Stimulated activated CD8-positive, alpha-beta memory T cell treated with anti-CD3 and anti-CD28 coated beads, Interleukin-2, amount 100 ng/mL, for 48 hours (primary cell): ENCODE results near the gene SIN3A.
"Not testable (repeated sequence)": the region's sequence is repeated elsewhere in the genome, so short reads cannot be mapped to it uniquely, and the experiment has no call there.

Source experiments
- DNase-seq, 2 donors: peaks; one replicate each; pipeline ENCODE4 v3.0.0-alpha.2; 2020; ENCODE audit warnings: low read depth in 2 of 2

The SIN3A gene

DNA sequence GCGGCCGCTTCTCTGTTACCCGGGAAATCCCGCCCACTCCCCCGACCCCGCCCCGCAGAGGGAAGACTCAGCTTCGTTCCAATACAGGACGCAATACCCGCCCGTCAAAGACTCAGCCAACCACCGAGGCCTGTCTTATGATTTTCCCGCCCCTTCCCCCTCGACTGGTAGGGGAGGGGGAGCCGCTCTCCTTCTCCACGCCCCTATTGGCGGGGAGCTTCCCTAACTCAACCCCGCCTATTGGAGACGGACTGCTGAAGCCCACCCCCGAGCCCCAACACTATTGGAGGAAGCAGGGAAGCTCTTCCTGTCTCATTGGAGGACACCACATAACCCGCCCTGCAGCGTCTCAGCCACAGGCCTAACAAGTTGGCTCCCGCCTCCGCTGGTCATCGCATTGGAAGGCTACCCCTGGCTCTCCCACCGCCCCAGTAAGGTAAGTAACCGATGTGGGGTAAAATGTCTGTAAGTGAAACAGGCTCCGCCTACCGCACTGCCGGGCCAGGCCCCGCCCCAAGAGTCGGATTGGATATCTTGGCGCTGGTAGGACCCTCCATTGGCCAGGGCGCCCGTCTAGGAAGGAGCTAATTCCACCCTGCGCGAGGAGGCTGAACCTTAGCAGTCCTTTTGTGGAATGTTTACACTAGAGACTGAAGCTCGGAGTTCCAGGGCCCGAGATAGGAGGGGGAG is at the start of gene SIN3A:
SIN3A (minus strand) TSS at position 17 of the 690 bp plus-strand sequence. CDS start 21,315 bp downstream, outside the sequence.
- DNase-seq: peak; percentile 98 to 99

DNA sequence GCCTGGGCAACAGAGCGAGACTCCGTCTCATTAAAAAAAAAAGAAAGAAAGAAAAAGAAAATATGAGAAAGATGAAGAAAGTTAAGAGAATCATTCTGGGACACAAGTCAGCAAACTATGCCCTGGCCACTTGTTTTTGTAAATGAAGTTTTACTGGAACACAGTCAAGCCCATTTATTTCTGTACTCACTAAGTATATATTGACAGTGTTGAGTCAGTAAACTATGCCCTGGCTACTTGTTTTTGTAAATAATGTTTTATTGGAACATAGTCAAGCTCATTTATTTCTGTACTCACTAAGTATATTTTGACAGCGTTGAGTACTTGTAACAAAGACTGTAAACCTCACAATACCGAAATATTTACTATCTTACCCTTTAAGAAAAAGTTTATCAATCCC is 42.2 kb upstream of the SIN3A start:
- DNase-seq: no peak

DNA sequence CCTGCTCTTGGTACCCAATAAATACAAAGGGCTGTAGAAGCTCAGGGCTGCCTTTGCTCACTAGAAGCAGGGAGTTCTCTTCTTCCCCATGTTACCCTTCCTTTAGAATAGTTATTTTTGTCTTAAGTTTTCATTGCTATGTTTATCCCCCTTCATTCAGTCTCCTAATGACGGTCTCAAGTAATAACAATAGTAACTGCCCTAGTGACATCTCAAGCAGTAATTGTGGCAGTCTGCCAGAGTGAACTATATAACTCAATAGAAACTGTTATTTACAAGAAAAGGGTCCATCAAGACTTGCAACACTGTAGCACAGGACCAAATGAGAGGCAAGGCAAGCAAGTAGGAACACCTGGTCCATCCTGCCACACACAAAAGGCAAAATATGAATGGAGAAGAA is 32.5 kb upstream of the SIN3A start:
- no peak for DNase-seq

DNA sequence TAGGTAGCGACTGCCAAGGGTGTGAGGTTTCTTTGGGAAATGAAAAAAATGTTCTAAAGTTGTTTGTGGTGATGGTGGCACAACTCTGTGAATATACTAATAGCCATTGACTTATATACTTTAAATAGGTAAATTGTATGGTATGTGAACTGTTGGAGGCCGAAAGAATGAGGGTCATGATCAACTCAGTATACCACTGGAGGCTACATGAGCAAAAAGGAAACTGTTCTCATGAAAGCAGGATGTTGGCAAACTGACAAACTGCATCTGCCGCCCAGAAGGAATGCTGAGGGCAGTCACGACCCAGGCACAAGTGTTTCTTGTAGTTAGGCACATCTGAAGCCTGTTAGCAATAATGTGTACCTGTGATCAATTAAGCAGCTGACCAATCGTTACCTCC is 32.1 kb upstream of the SIN3A start:
- not testable (repeated sequence) for DNase-seq

DNA sequence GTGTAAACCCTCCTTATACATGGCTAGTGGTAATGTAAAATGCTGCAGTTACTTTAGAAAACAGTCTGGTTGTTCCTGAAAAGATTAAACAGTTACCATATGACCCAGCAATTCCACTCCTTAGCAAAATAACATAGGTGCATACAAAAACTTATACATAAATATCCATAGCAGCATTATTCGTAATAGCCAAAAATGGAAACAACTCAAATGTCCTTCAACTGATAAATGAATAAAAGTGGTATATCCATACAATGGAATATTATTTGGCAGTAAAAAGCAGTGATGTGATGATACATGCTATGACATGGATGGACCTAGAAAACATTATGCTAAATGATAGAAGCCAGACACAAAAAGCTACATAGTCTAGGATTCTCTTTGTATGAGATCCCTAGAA is 31.6 kb upstream of the SIN3A start:
- DNase-seq: no peak

DNA sequence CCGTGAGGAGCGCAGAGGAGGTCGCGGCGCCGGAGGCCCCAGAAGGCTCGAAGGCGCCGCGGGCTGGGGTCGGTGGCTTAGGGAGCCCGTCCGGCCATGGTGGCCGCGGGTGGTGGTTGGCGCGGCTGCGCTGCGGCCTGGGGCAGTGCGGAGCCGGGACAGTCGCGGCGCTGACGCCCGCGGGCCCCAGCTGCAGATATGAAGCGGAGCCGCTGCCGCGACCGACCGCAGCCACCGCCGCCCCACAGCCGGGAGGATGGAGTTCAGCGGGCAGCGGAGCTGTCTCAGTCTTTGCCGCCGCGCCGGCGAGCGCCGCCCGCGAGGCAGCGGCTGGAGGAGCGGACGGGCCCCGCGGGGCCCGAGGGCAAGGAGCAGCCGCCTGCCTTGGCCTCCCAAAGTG is 29.0 kb upstream of the SIN3A start:
- not testable (repeated sequence) for DNase-seq

DNA sequence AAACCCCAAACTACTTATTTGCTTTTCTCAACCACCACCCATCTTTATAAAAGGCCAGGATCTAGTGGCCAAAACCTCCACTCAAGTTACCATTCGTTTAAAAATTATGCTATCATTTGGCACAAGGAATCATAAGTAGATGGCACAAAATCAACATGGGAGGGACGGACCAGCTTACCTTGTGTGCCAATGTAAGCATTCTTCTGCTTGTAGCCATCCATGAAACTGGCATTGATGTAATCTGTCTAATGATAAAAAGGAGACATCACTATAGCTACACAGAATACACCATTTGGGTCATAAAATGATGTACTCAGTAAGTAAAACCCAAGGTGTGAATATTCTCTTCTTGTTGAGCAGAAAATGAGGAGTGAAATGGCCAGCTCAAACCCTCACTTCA is 28.2 kb upstream of the SIN3A start:
- no peak for DNase-seq

DNA sequence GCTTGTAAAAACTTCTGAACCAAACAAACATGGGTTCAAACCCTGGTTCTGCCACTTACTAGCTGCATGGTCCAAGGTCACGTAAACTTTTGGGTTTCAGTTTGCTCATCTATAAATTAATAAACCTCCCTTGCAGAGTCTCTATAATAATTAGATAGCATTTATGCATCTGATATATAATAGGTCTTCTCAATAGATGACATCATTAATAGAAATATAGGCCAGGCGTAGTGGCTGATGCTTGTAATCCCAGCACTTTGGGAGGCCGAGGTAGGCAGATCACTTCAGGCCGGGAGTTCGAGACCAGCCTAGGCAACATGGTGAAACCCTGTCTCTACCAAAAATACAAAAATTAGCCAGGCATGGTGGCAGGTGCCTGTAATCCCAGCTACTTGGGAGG is 25.6 kb upstream of the SIN3A start:
- DNase-seq: not testable (repeated sequence)

DNA sequence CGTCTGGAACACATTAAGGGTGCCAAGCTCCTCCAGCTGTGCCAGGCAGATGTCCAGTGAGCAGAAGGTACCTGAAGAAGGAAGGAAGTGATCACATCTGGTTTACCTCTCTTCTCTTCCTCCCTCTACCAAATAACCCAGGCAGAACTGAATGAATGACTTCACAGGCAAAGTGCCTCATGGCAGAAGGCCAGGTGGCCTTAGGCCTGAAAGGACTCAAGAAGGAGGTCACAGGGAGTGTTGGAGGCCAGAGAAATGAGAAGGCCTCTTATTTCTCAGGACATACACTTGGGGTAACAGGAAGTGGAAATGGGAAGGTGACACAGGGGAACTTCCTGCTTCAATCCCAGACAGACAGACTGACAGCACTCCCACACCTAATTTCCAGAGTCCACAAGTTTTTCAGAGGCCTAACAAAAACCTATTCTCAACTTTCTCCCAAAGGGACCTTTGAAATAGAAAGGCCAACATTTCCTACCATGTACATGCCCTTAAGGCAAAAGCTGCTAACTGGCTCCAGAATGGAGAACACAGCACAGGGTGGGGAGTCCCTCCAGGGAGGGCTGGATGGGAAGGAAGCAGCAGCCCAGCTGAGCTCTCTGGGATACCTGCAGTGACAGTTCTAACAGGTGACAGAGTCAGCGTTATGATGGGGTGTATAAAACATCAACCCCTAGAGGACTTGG is 17.6 kb upstream of the SIN3A start:
- no peak for DNase-seq

DNA sequence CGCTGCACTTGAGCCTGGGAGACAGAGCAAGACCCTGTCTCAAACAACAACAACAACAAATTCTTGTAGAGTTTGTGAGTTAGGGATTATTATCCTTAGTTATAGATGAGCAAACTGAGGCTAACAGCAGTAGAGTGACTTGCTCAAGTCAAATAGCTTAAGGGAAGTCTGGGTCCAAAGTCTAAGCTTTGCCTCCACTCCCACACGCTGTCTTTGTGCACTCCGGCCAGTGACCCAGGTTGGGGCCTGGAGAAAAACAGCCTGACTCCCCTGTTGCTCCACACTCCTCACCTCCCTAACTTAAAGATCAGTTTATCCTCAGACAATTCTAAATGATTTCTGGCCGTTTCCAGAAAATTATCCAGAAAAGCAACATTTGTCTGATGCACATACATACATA is 9.2 kb upstream of the SIN3A start:
- DNase-seq: no peak

DNA sequence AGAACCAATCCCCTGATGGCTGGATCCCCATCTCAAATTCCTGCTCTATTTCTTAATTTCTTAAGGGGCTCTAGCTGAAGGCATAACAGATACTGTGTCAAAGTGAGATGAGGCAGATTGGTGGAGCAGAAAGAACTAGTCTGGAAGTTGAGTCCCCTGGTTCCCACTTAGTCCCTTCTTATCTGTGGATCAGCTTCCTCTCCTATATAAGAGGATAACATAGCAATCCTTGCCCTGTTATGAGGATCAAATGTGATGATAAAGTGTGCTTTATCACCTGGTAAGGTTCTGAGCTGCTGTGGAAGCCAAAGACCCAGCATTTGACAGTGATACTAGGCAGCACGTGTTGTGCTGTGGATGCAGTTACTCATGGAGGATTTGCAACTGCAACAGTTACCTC is 8.1 kb upstream of the SIN3A start:
- no peak for DNase-seq

DNA sequence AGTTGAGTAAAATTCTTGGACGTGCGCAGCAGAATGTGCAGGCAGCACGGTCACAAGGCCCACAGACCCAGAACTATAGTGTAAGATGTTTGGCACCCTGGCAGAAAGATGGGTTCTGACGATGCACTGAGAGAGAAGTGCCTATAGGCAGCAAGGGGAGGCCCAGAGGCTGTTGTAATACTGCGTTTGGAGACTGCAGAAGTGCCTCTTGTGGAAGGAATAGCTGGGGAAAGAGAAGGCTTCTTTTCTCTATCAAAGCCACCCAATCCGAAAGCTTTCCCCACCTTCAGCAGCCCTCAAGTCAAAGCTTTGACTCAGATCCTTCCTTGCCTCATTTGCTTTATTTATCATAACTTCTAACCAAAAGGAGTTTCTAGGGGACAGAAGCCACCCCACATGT is 5.2 kb upstream of the SIN3A start:
- no peak for DNase-seq

DNA sequence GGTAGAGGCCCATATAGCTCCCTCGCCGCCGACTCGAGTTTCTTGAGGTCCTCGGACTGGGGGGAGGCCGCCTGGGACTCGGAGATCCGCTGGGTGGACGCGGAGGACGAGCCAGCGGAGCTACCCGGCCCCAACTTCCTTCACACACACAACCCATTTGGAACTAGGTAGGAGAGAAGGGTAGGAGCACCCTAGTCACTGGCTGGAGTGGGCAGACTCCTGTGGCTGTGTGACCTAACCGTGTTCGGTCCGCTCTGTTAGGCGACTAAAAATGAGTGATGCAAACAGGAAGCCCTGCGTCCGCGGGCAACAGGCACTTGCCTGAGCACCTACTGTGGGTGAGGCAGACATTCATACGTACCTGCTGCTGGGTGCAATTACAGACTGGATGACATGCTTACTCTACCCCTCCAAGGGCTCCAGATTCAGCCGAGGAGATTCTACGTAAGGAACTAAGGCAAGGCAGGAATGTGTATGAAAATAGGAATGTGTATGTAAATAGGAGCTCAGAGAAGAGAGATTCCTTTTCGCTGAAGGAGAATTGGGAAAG is 4.6 kb upstream of the SIN3A start:
- DNase-seq: peak; percentile 24 to 41

DNA sequence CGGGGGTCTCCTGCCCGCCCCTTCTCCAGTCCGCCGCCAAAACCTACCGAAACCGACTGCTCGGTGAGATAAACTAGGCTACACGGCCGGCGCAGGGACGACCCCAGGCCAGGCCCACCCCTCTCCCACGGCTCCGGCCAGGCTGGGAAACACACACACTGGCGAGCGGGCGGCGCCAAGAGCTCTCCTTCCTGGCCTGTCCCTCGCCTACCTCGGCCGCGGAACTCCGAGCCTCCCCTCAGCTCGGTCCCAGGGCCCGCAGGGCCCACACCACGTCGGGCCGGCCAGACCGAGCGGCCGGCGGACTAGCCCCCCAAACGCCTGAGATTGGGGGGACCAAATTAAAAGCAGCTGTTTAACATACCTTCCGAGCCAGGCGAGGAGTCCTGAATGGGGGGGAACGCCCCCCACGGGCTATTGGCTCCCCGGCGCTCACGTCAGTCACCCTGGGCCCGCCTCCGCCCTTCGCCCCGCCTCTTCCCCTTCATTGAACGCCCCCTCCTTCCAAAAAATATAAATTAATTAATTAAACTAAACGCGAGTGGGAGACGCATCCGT is 4.0 kb upstream of the SIN3A start:
- peak; percentile 80 to 83 for DNase-seq

DNA sequence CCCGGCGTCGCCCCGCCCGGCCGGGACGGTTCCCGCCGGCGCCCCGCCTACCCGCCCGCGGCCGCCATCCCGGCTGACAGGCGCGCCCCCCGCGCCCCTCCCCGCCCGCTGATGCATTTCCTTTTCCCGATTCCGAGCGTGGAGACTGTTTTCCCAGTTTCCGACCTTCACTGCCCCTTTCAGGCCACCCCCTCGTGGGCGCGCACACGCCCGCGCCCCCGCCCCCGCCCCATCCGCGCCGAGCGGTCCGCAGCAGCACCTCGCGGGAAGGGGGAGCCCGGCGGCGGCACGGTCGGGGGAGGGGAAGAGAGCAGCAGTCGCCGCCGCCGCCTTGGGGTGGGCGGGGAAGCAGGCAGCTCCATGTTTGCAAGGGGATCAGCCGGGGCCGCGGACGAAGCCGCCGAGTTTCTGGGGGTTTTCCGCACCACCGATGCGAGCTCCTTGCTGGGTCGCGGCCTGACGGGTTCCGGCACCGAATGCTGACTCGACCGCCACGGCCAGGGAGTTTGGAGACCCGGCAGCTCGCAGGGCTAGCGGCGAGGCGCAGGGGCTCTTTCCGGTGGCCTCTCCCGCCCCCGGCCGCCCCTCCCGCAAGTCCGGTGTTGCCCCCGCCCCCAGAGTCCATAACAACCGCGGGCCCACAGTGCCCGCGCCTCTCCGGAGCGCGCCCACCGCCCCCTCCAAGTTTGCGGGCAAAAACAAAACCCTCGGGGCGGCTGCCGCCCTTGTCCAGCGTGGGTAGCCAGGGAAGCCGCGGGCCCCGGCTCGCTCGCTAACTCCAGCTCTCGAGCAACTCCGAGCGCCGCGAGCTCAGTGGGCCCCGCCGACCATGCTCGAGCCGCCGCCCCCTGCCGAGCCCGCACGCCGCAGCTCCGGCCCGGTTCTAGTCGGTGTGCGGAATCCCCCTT is 3.2 kb upstream of the SIN3A start:
- DNase-seq: peak; percentile 68 to 77

DNA sequence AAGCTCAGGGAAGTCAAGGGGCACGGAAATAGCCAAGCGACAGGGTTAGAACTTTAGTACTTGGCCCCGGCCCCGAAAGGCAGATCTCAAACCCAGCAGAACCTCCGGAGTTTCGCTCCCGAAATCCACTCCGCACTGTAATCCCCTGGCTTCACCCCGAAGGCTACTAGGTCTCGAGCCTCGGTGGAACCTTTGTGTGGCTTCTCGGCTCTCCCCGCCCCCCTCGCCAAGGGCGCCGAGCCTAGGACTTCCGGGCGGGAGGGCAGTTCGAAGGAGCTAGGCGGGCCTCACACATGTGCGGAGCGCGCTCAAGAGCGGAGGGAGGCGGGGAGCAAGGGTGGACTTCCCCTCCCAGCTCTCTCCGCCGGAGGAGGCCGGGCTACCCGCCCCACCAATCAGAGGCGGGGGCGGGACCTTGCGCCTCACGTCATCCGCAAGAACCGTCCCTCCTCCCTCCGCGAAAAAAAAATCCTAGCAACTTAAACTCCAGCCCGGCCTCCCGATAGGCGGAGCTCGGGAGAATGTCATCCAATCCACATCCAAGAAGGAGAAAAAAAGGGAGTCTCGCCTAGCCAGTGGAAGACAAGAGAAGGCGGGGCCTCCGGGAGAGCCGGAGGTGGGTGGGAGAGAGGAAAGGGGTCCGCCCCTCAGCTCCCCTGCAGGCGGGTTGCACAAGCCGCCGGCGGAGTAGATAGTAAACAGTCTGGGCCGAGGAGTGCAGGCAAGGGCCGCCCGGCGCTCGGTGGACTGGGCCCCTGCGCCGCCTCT is 2.4 kb upstream of the SIN3A start:
- DNase-seq: peak; percentile 91 to 94

DNA sequence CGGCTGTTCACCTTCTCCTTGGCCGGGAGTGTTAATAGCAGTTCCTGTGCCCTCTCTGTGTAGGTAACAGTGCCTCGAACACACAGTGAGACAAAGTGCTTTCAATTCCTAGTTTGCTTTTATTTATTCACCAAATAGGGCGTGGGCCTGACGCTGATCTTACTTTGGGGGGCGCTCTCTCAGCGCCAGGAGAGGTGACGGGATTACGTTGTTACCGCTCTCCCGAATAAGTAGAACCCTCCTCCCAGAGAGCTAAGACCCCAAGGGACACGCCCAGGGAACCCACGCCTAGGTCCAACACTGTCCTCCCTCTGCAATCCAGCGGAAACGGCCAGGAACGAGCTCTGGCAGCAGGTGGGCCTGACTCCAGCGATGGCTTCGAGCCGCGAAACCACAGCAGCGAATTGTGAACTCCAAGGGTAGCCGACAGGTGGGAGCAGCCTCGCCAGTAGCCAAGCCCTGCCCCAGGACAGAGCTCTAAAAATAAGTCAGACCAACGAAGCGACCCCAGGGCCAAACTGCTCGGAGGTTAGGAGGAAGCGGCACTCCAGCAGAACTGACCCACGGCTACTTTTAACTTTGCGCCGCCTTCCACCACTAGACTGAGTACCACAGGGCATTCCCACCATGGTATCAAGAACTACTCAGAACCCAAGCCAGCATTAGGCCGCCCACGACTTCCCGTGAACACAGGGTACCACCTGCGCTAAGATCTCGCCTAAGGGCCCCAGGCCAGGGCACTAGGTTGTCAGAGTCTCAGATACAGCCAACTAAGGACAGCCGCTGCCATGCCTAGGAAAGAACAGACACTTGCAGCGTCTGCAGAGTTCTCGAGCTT is 1.6 kb upstream of the SIN3A start:
- peak; percentile 51 to 67 for DNase-seq

DNA sequence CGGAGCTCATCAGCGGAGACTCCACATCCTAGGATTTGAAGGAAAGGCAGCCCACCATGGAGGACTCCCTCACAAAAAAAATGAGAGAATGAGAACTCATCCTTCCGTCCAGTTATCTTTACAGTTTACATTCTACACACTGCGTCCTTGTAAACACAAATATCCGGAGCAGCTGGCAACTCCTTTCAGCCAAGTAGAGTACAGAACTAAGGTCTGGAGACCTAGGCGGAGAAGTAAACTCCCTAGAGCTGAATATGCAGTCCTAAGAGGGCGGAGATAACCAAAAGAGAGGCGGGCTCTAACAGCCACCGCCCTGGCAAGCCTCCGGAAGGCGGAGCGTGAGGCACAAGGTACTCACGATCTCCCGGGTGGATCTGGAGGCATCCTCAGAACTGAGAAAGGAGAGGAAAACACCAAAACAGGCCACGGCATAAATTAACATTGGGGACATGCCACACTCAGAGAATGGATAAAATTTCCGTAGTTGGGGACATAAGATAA is 924 bp upstream of the SIN3A start:
- peak; percentile 46 to 69 for DNase-seq

DNA sequence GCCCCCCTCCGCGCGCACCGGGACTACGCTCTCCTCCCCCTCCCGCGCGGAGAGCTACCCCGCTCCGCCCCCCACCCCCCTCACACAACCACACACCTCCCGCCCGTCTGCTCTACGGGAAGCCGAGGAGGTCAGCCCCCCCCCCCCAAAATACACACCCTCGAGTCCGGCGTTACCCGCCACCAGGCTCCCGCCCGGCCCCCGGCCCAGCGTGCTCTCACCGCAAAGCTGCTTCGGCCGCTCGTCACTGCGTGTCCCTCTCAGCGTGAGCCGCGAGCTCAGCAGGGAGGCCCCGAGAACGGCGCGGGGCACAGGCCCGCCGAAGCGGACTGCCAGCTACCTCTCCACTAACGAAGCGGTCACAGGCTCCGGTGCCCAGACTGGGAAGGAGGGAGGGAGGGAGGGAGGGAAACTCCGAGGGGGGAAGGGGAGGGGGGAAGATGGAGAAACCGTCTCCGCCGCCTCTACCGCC is 252 bp downstream of the SIN3A start:
- DNase-seq: no peak
